ENCODE data around the gene ACOT12.

Gene ACOT12

DNA sequence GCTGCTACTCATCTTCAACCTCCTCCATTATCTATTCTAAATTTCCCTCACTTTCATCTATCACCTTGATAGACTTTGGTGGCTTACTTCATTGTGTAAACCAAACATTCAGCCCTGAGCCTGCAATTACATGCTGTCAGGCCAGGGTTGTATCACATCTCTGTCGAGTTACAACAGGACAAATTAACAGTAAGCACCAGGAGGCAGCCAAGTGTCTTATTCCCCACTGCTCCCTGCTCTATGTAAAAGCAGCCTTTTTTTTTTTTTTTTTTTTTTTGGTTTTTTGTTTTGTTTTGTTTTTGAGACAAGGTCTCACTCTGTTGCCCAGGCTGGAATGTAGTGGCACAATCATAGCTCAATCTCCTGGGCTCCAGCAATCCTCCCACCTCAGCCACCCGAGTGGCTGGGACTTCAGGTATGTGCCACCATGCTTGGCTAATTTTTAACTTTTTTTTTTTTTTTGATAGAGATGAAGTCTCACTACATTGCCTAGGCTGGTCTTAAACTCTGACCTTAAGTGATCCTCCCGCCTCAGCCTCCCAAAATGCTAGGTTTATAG is 107.8 kb downstream of the ACOT12 start:
- DNase-seq, result no peak

DNA sequence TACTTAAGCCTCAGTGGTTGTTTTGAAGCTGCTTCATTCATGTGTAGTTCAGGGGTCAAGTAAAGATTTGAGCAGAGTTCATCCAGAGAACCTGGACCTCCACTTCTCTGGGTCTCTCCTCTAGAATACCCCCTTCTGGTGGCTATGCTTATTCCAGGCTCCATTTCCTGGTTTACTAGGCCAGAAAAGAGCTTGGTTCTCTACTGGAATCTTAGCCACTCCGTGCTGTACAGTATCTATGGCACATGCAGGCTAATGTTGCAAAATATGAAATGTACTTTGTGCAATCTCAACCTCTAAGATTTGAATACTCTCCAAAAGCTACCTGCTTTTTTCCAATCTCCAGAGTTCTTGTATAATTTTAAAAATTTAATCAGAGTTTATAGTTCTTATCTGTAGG is 110.0 kb downstream of the ACOT12 start:
- no peak for DNase-seq

Measured in NCI-H1417 (cell line).